ENCODE measurements around the gene NOS2.
"Not testable (repeated sequence)": the region's sequence is repeated elsewhere in the genome, so short reads cannot be mapped to it uniquely, and the experiment has no call there.

GRCh38 chr17:27732746-27733145 is 67.6 kb downstream of the NOS2 start:
- not testable (repeated sequence) for TF ChIP-seq SP1 (CRISPR knock-in tag; conservative IDR thresholded peaks at IDR 0.05); NFATC4 (CRISPR knock-in tag; IDR thresholded peaks at IDR 0.05); CREM (CRISPR knock-in tag; IDR thresholded peaks at IDR 0.05); TCF7 (CRISPR knock-in tag; IDR thresholded peaks at IDR 0.05; ENCODE audit: low read depth); FOXP1 (CRISPR knock-in tag; IDR thresholded peaks at IDR 0.05; ENCODE audit: borderline replicate concordance); ELF4 (CRISPR knock-in tag; IDR thresholded peaks at IDR 0.05; ENCODE audit: low read depth)
- TF ChIP-seq, protein P1, sequence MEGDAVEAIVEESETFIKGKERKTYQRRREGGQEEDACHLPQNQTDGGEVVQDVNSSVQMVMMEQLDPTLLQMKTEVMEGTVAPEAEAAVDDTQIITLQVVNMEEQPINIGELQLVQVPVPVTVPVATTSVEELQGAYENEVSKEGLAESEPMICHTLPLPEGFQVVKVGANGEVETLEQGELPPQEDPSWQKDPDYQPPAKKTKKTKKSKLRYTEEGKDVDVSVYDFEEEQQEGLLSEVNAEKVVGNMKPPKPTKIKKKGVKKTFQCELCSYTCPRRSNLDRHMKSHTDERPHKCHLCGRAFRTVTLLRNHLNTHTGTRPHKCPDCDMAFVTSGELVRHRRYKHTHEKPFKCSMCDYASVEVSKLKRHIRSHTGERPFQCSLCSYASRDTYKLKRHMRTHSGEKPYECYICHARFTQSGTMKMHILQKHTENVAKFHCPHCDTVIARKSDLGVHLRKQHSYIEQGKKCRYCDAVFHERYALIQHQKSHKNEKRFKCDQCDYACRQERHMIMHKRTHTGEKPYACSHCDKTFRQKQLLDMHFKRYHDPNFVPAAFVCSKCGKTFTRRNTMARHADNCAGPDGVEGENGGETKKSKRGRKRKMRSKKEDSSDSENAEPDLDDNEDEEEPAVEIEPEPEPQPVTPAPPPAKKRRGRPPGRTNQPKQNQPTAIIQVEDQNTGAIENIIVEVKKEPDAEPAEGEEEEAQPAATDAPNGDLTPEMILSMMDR (IDR thresholded peaks at IDR 0.05) = not testable (repeated sequence)

Measured in WTC11 (cell line).